T-cell (primary cell): Measurements from ENCODE around the gene MUC5B. TPM values are rescaled to one million over a fixed set of nuclear protein-coding genes. Genes with fewer than 3 reads are reported as not detected.
A peak's percentile ranks its signal among the peaks of the same experiment; 100 is the strongest.

Experiments
- ATAC-seq, 4 experiments: fragments of 200-7000 bp in 3 of 4; fragments of 150-1000 bp in 1 of 4; cut with Tn5 transposase; replicated peaks in 1 of 4; 1 replicate in 3 of 4; 2 replicates in 1 of 4; pipeline ENCODE4 v1.10.0; 2021; ENCODE audit warnings: moderate library complexity in 3 of 4, mild to moderate bottlenecking in 2 of 4, moderate number of reproducible peaks in 1 of 4
- CTCF ChIA-PET, 2 donors: fragments of 300-600 bp; sonication (Branson Sonifier 250); formaldehyde crosslinking; loops; one replicate each; lab custom pipeline; 2022; ENCODE audit warnings: antibody characterized with exemption in 2 of 2; lab: Charles Lee
- POLR2A ChIA-PET, 2 donors: fragments of 300-600 bp; sonication (Branson Sonifier 250); formaldehyde crosslinking; loops; one replicate each; lab custom pipeline; 2022; ENCODE audit warnings: antibody characterized with exemption in 2 of 2; lab: Charles Lee
- DNase-seq, 35 experiments: peaks; one replicate each; pipeline versions ENCODE4 v3.0.0 to v3.0.0-alpha.2; 2013 to 2023
- H3K27ac ChIP-seq: one replicate; pipeline ENCODE4 v1.5.1; 2013; ENCODE audit warnings: low read length
- H3K27me3 ChIP-seq, 2 experiments: replicated peaks in 1 of 2; 1 replicate in 1 of 2; 2 replicates in 1 of 2; pipeline versions ENCODE4 v1.6.1 to v1.7.0; 2013; ENCODE audit warnings: low read length in 1 of 2, mixed read lengths in 1 of 2; ENCODE audit not compliant: control insufficient read depth in 2 of 2, insufficient read depth in 2 of 2; ENCODE audit errors: extremely low read depth in 1 of 2
- H3K36me3 ChIP-seq, 2 donors: 1 replicate in 1 of 2; 2 replicates in 1 of 2; pipeline versions ENCODE4 v1.6.1 to v1.7.0; 2013; ENCODE audit warnings: low read length in 1 of 2; ENCODE audit not compliant: control insufficient read depth in 2 of 2, insufficient read depth in 1 of 2; ENCODE audit errors: extremely low read depth in 1 of 2
- H3K4me1 ChIP-seq, 2 experiments: 1 replicate in 1 of 2; 2 replicates in 1 of 2; pipeline versions ENCODE4 v1.6.1 to v1.7.0; 2013; ENCODE audit warnings: low read length in 2 of 2, mixed read lengths in 1 of 2; ENCODE audit not compliant: insufficient read depth in 2 of 2, control insufficient read depth in 1 of 2; ENCODE audit errors: extremely low read depth in 1 of 2
- H3K4me3 ChIP-seq, 2 donors: 1 replicate in 1 of 2; 2 replicates in 1 of 2; pipeline versions ENCODE4 v1.5.1 to v1.7.0; 2013; ENCODE audit warnings: mild to moderate bottlenecking in 2 of 2, low read length in 1 of 2, moderate library complexity in 1 of 2; ENCODE audit not compliant: control insufficient read depth in 1 of 2; ENCODE audit errors: extremely low read depth in 1 of 2
- H3K9me3 ChIP-seq: 2 replicates; pipeline ENCODE4 v1.7.0; 2013
- H3K27ac Mint-ChIP-seq, 2 donors: one replicate each; pipeline ENCODE4 v1.8.0; 2020 to 2021; ENCODE audit warnings: mild to moderate bottlenecking in 2 of 2, mixed read lengths in 2 of 2
- H3K27me3 Mint-ChIP-seq, 2 donors: one replicate each; pipeline ENCODE4 v1.8.0; 2021 to 2022; ENCODE audit warnings: mixed read lengths in 2 of 2
- H3K36me3 Mint-ChIP-seq: one replicate; pipeline ENCODE4 v1.8.0; 2021; ENCODE audit warnings: mixed read lengths
- H3K4me1 Mint-ChIP-seq, 3 donors: one replicate each; pipeline ENCODE4 v1.8.0; 2020 to 2022; ENCODE audit warnings: mixed read lengths in 3 of 3, mild to moderate bottlenecking in 1 of 3
- H3K4me3 Mint-ChIP-seq, 3 donors: one replicate each; pipeline ENCODE4 v1.8.0; 2020 to 2022; ENCODE audit warnings: mild to moderate bottlenecking in 3 of 3, mixed read lengths in 3 of 3, moderate library complexity in 3 of 3
- H3K9me3 Mint-ChIP-seq, 3 donors: one replicate each; pipeline ENCODE4 v1.8.0; 2020 to 2022; ENCODE audit warnings: mixed read lengths in 3 of 3
- WGBS: methylation state at CpG from one replicate; pipeline ENCODE4 v1.1.5; 2013; ENCODE audit warnings: missing lambda C conversion rate; ENCODE audit not compliant: insufficient coverage; 5-methylcytosine and 5-hydroxymethylcytosine counted together
- total RNA-seq, 35 experiments: library from RNA in 6 of 35; stranded (reverse) in 6 of 35; fragments of 120-200 nt in 1 of 35; gene quantifications; one replicate each; pipeline versions ENCODE4 v1.2.1 to v1.2.4 and lab custom pipeline; 2013 to 2026

The MUC5B gene
- total RNA-seq, 5 donors from 2014 or later (not counting 1 experiment from before 2014, with no cell fraction given), result 1.8 to 4.0 (median 3.6) TPM; not detected in 2

DNA sequence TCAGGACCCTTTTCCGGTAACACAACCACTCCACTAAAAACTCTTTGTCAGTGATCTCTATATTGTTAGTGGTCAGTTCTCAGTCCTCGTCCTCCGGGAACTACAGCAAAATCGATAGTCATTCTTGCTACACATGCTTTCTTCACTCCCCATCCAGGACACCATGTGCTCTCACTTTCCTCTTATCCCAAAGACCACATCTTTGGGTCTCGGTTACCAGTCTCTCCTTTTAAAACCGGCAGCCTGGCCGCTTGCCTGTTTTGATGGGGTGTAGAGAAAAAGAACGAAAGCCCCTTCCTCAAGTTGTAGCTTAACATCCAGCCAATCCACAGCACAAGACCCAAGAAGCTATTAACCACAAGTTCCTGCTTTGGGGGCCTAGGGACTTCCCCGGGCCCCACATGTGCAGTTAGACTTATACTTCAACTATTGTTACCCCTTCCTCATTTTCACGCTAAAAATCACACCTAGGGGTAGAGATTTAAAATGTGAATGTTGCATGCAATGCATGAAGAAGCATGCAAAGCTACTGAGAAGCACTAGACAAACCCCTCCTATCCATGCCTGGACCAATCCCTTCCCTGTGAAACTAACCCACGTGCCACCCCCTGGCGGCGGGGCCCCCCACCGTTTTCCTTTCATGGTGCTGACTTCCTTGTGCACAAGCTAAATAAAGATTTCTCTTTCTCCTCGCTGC, 88.1 kb downstream of the MUC5B start:
- ChIA-PET CTCF (no interaction called here), POLR2A (interaction anchor here in 1 of 2 donors (0.5 to 1.0 kb wide), 3 partner anchors 28 to 492 kb away, joined by 3 to 5 read pairs (median 3); partner anchors contain the start of gene PNPLA2)
- Histone ChIP-seq H3K9me3 (no peaks in the 10 kb centered on the region), H3K27me3 (no peaks in the 10 kb centered on the region), H3K4me1 (peaks cover 11 to 50% of the 10 kb centered on the region in 2 experiments), H3K36me3 (peaks cover 0 to 2% of the 10 kb centered on the region in 2 donors), H3K27ac (peak overlapping the region; percentile 96), H3K4me3 (peak overlapping the region in 1 of 2 donors; percentile 87)
- Mint-ChIP-seq H3K4me3 (peak overlapping the region; percentile 85 to 89 (median 88)), H3K27me3 (peaks cover 3 to 5% of the 10 kb centered on the region in 2 donors), H3K27ac (peak overlapping the region; percentile 88 to 92), H3K36me3 (no peaks in the 10 kb centered on the region), H3K4me1 (peaks cover 38 to 43% (median 39%) of the 10 kb centered on the region in 3 donors), H3K9me3 (peaks cover 0 to 4% (median 0%) of the 10 kb centered on the region in 3 donors)
- 13% methylated on average over 7 of the region's 15 CpGs for WGBS
- ATAC-seq (peak in 3 of 4 experiments; percentile 15 to 26 (median 25)), DNase-seq (peak; percentile 27 to 75 (median 62))

Other genes with a start within 250 kb of the MUC5B start
- gene MUC6, start 186.3 kb upstream of the MUC5B start, total RNA-seq, result under 1 TPM in 3 of 5 donors, not detected in 2; 0.09 to 0.30 (median 0.23) TPM
- gene MUC2, start 148.2 kb upstream of the MUC5B start, total RNA-seq, result 1 to 10 TPM in 1 of 5 donors, under 1 TPM in 2, not detected in 2; 0.12 to 1.4 (median 0.53) TPM
- under 1 TPM in 3 of 5 donors, not detected in 2; 0.03 TPM for gene MUC5AC, start 65.1 kb upstream of the MUC5B start, total RNA-seq
- gene TOLLIP, start 86.6 kb downstream of the MUC5B start, total RNA-seq, result 10 to 100 TPM; 44.4 to 54.1 (median 50.8) TPM
- 1 to 10 TPM in 2 of 5 donors, under 1 TPM in 3; 0.54 to 1.5 (median 0.95) TPM for gene BRSK2, start 166.9 kb downstream of the MUC5B start, total RNA-seq